SU-DHL-6 (cell line): ENCODE measurements around the gene SULF2.

Source experiments
- H2AFZ ChIP-seq: fragments of 200-600 bp; sonication (generic); 2 replicates; pipeline ENCODE4 v1.6.1; 2014; ENCODE audit warnings: low read depth, mild to moderate bottlenecking, moderate library complexity, mixed read lengths, antibody characterized with exemption, low read length; ENCODE audit not compliant: severe bottlenecking
- H3F3A ChIP-seq: fragments of 200-600 bp; shearing (Covaris generic); 2 replicates; pipeline ENCODE4 v1.6.0; 2016; ENCODE audit warnings: antibody characterized with exemption, mild to moderate bottlenecking; ENCODE audit not compliant: insufficient read depth
- H3K27ac ChIP-seq: fragments of 200-600 bp; sonication (generic); 2 replicates; pipeline ENCODE4 v1.5.1; 2016; ENCODE audit warnings: low read depth, mild to moderate bottlenecking, low read length, moderate library complexity, mixed read lengths
- H3K27me3 ChIP-seq: fragments of 200-600 bp; sonication (generic), shearing (Covaris generic); 2 replicates; pipeline ENCODE4 v1.6.0; 2014; ENCODE audit warnings: mild to moderate bottlenecking, low read length
- H3K36me3 ChIP-seq: fragments of 200-600 bp; sonication (generic); 2 replicates; pipeline ENCODE4 v1.6.1; 2014; ENCODE audit warnings: mild to moderate bottlenecking, low read length, mixed read lengths
- H3K4me2 ChIP-seq: fragments of 300-600, 200-600 bp; shearing (Covaris generic), sonication (generic); 2 replicates; pipeline ENCODE4 v1.6.0; 2014; ENCODE audit warnings: low read length, low read depth, mild to moderate bottlenecking; ENCODE audit not compliant: poor library complexity, severe bottlenecking
- H3K4me3 ChIP-seq: fragments of 200-600 bp; sonication (generic); 2 replicates; pipeline ENCODE4 v1.5.1; 2014; ENCODE audit warnings: antibody characterized with exemption, low read length, mild to moderate bottlenecking, mixed read lengths; ENCODE audit not compliant: insufficient read depth, poor library complexity, severe bottlenecking
- H3K79me2 ChIP-seq: fragments of 200-600 bp; sonication (generic); 2 replicates; pipeline ENCODE4 v1.6.1; 2014; ENCODE audit warnings: mild to moderate bottlenecking, low read length, moderate library complexity; ENCODE audit not compliant: insufficient read depth
- H3K9ac ChIP-seq: fragments of 200-600 bp; sonication (generic); 2 replicates; pipeline ENCODE4 v1.7.0; 2014; ENCODE audit warnings: mild to moderate bottlenecking, low read length
- H3K9me2 ChIP-seq: fragments of 200-600 bp; sonication (generic); replicated peaks from 2 replicates; pipeline ENCODE4 v1.6.1; 2014; ENCODE audit warnings: low read length; ENCODE audit not compliant: insufficient read depth
- H3K9me3 ChIP-seq: fragments of 200-600 bp; sonication (generic); 2 replicates; pipeline ENCODE4 v1.6.1; 2014; ENCODE audit warnings: low read length, mixed read lengths; ENCODE audit not compliant: insufficient read depth
- H4K20me1 ChIP-seq: fragments of 200-600 bp; sonication (generic); 2 replicates; pipeline ENCODE4 v1.6.1; 2014; ENCODE audit warnings: low read depth, mild to moderate bottlenecking, antibody characterized with exemption, low read length, moderate library complexity, mixed read lengths
- CTCF ChIP-seq: fragments of 200-600 bp; sonication (generic); IDR thresholded peaks from one replicate; pipeline ENCODE4 v1.5.1; 2017; ENCODE audit warnings: antibody characterized with exemption, mild to moderate bottlenecking, low read length, moderate library complexity; ENCODE audit not compliant: insufficient read depth, poor library complexity, severe bottlenecking
- EZH2phosphoT487 ChIP-seq: fragments of 200-600 bp; sonication (generic), shearing (Covaris generic); conservative IDR thresholded peaks from 2 replicates; pipeline ENCODE4 v1.6.1; 2018; ENCODE audit warnings: mild to moderate bottlenecking, antibody characterized with exemption, low read length, moderate library complexity, mixed read lengths

SULF2 gene

GRCh38 chr20:47660983-47661700 lies 124.1 kb downstream of the SULF2 start:
- H3K36me3 ChIP-seq: peaks cover 33% of the 10 kb centered on the region
- no peak overlapping the region for H2AFZ ChIP-seq
- H3K9me2 ChIP-seq: no peaks in the 10 kb centered on the region
- peaks cover 72% of the 10 kb centered on the region for H3F3A ChIP-seq
- H3K9ac ChIP-seq: no peak overlapping the region
- peaks cover 19% of the 10 kb centered on the region for H4K20me1 ChIP-seq
- H3K4me2 ChIP-seq: no peak overlapping the region
- no peak overlapping the region for H3K4me3 ChIP-seq
- no peaks in the 10 kb centered on the region for H3K27me3 ChIP-seq
- no peaks in the 10 kb centered on the region for H3K79me2 ChIP-seq
- no peak for TF ChIP-seq EZH2phosphoT487
- no peak for TF ChIP-seq CTCF
- no peaks in the 10 kb centered on the region for H3K9me3 ChIP-seq
- H3K27ac ChIP-seq: no peak overlapping the region

- Histone ChIP-seq H3K9ac (no peak overlapping the region), H3K27me3 (no peaks in the 10 kb centered on the region), H3K79me2 (no peaks in the 10 kb centered on the region), H3F3A (peaks cover 78% of the 10 kb centered on the region), H3K9me3 (no peaks in the 10 kb centered on the region), H2AFZ (no peak overlapping the region), H3K27ac (no peak overlapping the region), H3K4me2 (no peak overlapping the region), H3K36me3 (peaks cover 34% of the 10 kb centered on the region), H3K4me3 (no peak overlapping the region), H3K9me2 (no peaks in the 10 kb centered on the region), H4K20me1 (peaks cover 19% of the 10 kb centered on the region)
- TF ChIP-seq EZH2phosphoT487 (no peak), CTCF (no peak)
These were observed 124.7 kb downstream of the SULF2 start for GRCh38 chr20:47660602-47660905.

GRCh38 chr20:47659904-47660601 lies 125.2 kb downstream of the SULF2 start:
- Histone ChIP-seq H2AFZ (no peak overlapping the region), H3F3A (peaks cover 83% of the 10 kb centered on the region), H3K9me2 (no peaks in the 10 kb centered on the region), H3K27me3 (no peaks in the 10 kb centered on the region), H4K20me1 (peaks cover 19% of the 10 kb centered on the region), H3K79me2 (no peaks in the 10 kb centered on the region), H3K4me2 (no peak overlapping the region), H3K9ac (no peak overlapping the region), H3K4me3 (no peak overlapping the region), H3K36me3 (peaks cover 39% of the 10 kb centered on the region), H3K9me3 (no peaks in the 10 kb centered on the region), H3K27ac (no peak overlapping the region)
- TF ChIP-seq CTCF: no peak
